ENCODE data around the gene THAP9. TPM values are rescaled to one million over a fixed set of nuclear protein-coding genes. Genes with fewer than 3 reads are reported as not detected.
"Not testable (repeated sequence)": the region's sequence is repeated elsewhere in the genome, so short reads cannot be mapped to it uniquely, and the experiment has no call there.

Gene THAP9
- polyA plus RNA-seq, 1 donor: 13.3 TPM

DNA sequence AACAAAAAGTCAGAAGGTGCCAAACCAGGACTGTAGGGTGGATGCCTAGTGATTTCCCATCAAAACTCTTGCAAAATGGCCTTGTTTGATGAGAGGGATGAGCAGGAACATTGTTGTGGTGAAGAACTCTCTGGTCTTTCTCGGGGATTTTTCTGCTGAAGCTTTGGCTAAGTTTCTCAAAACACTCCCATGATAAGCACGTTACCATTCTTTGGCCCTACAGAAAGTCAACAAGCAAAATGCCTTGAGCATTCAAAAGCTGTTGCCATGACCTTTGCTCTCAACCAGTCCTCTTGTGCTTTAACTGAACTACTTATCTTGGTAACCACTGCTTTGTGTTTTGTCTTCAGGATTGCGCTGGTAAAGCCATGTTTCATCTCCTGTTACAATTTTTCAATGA, 6.6 kb upstream of the THAP9 start:
- no peak for DNase-seq

DNA sequence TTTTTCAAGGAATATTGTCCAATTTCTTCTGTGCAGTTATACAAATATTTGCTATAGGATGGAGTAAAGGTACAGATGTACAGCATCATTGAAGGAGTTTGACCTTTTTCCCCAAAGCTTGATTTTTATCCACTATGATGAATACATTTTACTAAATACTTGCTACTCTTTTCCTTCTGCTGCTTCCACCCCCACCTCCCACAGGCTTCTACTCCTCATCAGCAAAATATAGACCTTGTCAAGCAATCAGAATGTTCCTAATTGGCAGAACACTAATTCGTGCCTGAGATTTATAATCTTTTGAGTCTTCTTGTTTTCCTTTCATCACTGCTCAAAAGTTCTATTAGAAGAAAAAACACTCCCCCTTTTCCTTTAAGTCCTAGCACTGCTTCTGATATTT, 3.8 kb upstream of the THAP9 start:
- DNase-seq: no peak

DNA sequence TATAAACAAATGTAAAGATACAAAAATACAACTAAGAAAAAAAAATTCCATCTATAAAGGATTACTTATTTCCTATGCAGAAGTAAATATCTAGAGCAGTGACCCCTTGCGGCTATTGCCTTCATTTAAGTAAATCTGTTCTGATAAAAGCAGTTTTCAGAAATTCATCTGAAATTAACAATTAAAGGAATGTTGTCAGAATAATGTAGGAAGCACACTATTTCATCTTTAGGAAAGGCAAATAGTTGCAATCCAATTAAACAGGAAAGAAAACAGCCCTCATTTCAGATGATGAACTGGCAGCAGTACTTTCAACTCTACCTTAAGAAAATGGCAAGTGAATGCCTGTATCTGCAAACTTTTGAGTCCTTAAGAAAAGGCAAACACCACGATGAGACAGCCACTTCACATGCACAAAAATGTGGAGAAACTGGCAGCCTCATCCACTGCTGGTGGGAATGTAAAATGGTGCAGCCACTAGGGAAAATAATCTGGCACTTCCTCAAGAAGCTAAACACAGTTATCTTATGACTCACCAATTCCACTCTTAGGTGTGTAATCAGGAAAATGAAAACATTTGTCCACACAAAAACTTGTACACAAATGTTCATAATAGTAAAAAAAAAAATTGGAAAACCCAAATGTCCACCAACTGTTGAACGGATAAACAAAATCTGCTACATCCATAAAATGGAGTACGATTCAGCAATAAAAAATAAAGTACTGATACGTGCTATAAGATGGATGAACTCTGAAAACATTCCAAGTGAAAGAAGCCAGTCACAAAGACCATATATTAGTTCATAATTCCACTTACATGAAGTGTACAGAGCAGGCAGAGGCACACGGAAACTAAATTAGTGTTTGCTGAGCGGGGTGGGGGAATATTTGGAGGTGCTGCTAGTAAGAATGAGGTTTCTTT, 2.0 kb upstream of the THAP9 start:
- no peak for DNase-seq

- no peak for DNase-seq
Observed at GRCh38 chr4:82899374-82900065, 1.0 kb upstream of the THAP9 start.

- DNase-seq: no peak
Observed at GRCh38 chr4:82900066-82900410, 497 bp upstream of the THAP9 start.

- DNase-seq: no peak
Observed at GRCh38 chr4:82901183-82901718, 716 bp downstream of the THAP9 start.

GRCh38 chr4:82903737-82904136, 3.2 kb downstream of the THAP9 start:
- DNase-seq: no peak

DNA sequence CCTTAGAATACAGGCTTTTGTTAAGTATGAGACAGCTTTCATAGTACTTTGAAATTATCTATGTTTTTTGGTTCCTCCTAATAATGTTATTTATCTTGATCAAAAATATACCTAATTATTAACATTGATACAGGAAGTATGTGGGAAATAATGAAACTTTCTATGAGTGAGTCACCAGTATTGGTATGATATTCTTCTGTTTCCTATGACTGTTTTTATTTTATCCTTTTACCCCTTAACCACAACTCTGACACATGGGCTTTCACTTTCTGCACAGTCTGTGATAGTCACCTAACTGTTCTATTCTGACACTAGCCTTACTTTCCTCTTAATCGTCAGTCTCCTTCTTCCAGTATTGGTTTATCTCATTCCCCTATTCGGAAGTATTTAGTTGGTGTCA, 4.7 kb downstream of the THAP9 start:
- DNase-seq: no peak

DNA sequence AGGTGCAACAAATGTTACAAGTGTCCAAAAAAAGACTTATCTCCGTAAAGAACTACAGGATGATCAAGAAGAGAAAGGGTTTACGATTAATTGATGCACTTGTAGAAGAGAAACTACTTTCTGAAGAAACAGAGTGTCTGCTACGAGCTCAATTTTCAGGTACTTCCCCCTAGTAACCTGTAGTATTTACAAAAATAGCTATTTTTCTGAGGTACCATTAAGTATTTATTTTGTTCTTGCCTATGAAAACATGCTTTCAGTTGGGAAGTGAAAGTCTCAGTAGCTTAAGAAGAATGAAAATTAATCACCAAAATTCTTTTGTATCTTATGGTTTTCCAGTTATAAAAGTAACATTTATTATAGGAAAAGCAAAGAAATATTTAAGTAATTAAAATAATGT, 5.9 kb downstream of the THAP9 start:
- no peak for DNase-seq

DNA sequence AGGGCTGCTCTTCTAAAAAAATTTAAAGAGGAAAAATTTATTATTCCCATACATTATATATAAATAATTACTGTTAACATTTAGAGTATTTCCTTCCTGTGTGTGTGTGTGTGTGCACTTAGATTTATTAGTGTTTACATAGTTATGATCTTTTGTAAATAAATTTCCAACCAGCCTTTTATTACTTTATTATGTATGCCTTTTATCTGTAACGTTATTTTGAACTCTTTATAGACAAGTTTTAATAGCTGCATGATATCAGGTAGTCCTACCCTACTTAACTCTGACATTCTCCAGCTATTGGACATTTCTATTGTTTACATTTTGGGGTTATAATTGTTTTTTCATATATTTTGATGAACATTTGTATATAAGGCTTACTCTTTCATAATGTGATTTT, 8.8 kb downstream of the THAP9 start:
- DNase-seq: no peak

DNA sequence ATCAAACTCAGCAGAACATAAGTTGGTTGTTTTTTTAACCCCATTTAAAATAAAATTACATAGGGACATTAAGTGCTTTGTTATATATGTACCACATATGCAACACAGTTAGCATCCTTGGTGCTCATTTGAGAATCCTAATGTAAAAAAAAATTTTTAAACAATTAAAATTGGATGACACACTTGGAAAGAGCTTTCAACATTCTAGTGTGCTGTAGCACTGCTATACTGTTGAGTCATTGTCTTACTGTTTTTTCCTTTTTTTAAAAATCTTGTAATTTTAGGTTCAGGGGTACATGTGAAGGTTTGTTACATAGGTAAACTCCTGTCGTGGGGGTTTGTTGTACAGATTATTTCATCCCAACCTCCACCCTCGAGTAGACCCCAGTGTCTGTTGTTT, 12.8 kb downstream of the THAP9 start:
- no peak for DNase-seq

GRCh38 chr4:82913968-82914367, 13.4 kb downstream of the THAP9 start:
- DNase-seq: not testable (repeated sequence)

DNA sequence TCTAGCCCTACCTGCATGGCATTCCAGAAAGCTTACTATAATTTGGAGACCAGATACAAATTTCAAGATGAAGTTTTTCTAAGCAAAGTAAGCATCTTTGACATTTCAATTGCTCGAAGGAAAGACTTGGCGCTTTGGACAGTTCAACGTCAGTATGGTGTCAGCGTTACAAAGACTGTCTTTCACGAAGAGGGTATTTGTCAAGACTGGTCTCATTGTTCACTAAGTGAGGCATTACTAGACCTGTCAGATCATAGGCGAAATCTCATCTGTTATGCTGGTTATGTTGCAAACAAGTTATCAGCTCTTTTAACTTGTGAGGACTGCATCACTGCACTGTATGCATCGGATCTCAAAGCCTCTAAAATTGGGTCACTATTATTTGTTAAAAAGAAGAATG, 17.6 kb downstream of the THAP9 start:
- DNase-seq: no peak

GRCh38 chr4:82919386-82919785, 18.9 kb downstream of the THAP9 start:
- no peak for DNase-seq

DNA sequence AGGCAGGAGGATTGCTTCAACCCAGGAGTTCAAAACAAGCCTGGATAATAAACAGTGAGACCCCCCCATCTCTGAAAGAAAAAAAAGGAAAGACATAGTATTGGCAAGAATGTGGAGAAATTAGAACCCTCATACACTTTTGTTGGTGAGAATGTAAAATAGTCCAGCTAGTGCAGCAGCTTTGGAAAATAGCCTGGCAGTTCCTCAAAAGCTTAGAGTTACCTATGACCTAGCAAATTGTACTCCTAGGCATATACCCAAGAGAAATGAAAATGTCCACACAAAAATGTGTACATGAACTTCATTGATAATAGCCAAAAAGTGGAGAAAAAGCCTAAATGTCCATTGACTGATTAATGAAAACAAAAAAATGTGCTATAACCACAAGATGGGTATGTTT, 21.3 kb downstream of the THAP9 start:
- no peak for DNase-seq

- no peak for DNase-seq
Observed at GRCh38 chr4:82930848-82931755, 30.6 kb downstream of the THAP9 start.

GRCh38 chr4:82934441-82934840, 33.9 kb downstream of the THAP9 start:
- DNase-seq: no peak

DNA sequence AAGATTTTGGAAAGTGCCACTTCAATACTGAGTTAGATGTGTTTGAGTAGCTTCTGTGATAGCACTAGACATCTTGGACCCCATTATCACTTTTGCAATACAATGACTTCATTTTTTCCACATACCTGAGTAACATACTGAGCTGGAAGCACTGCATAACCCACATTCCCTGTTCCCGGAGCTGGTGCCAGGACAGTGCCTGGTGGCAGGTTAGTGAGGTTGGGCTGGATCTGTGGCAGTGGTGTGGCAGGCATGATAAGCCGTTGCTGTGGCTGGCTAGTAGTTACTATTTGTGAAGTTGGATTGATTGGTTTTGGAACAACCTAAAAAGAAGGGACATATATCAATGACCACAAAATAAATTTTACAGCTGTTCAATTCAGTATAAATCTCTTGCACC, 38.9 kb downstream of the THAP9 start:
- no peak for DNase-seq

DNA sequence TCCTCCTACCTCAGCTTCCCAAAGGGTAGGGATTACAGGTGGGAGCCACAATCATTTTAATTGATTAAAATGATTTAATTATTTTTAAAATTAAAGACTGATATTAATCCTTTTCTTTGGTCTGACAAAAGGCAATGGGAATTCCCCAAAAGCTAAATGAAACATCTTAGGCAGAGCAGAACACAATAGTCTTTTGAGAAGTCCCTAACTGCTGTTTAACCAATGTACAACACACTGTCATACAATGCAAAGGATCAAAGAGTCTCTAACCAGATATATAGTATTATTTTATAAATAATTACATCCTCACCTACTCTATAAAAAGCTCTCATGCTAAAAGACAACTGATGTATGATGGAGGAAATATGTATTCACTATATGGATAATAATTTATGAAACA, 47.0 kb downstream of the THAP9 start:
- no peak for DNase-seq

- no peak for DNase-seq
Observed at GRCh38 chr4:82948647-82949204, 48.2 kb downstream of the THAP9 start.

- no peak for DNase-seq
Observed at GRCh38 chr4:82951196-82951595, 50.7 kb downstream of the THAP9 start.

DNA sequence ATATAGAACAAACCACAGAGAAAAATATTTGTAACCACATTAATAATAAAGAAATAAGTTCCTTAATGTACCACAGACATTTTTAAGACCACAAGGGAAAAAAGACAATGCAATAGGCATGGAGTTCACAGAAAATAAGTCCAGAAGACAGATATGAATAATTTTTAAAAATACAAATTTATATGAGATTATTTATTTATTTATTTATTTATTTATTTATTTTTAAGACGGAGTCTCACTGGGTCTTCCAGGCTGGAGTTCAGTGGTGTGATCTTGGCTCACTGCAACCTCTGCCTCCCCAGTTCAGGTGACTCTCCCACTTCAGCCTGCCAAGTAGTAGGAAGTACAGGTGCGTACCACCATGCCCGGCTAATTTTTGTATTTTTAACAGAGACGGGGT, 53.7 kb downstream of the THAP9 start:
- no peak for DNase-seq

All from left kidney (tissue), 2 donors.